ENCODE results near the gene SP4. TPM values are rescaled to one million over a fixed set of nuclear protein-coding genes. Genes with fewer than 3 reads are reported as not detected.

The SP4 gene
- total and polyA plus RNA-seq, 2 donors (not counting 3 experiments of a cell fraction or from before 2014, with no cell fraction given): 3.3 to 8.8 TPM

- H3K27me3 ChIP-seq (ENCODE audit: control insufficient read depth in 2 of 2, insufficient read depth in 2 of 2, low read length in 2 of 2): peaks cover 19 to 36% of the 10 kb centered on the region in 2 experiments
- H3K9ac ChIP-seq (replicated peaks; ENCODE audit: extremely low read depth, insufficient read depth, low read length): no peak overlapping the region
- dilution Hi-C loops (cut with MboI; ENCODE audit: extremely low pct_ligation_motif_present, low sequenced_read_pairs): no loop called here
- FAIRE-seq (no peak), DNase-seq (ENCODE audit: low read depth, low spot score) (no peak)
- ChIA-PET CTCF (interaction anchor here (1.5 kb wide), 1 partner anchor 13 kb away, joined by 3 read pairs; no protein-coding TSS in a partner anchor), POLR2A (no interaction called here)
- no peaks in the 10 kb centered on the region for H3K9me3 ChIP-seq (replicated peaks; ENCODE audit: control insufficient read depth, insufficient read depth, low read length)
- peaks cover 13% of the 10 kb centered on the region for H3K4me1 ChIP-seq (ENCODE audit: control insufficient read depth, extremely low read depth, insufficient read depth, low read length)
- no peaks in the 10 kb centered on the region for H4K20me1 ChIP-seq (replicated peaks; ENCODE audit: control insufficient read depth, extremely low read depth, insufficient read depth, low read length)
- no TSS peak for BruUV-seq (replicated peaks)
- H2AFZ ChIP-seq (ENCODE audit: low read depth, low read length): no peak overlapping the region
- no peaks in the 10 kb centered on the region for H3K79me2 ChIP-seq (ENCODE audit: control insufficient read depth, insufficient read depth, low read length)
- no peak overlapping the region for H3K4me3 ChIP-seq (replicated peaks in 1 of 3; ENCODE audit: insufficient read depth in 1 of 3, low read depth in 1 of 3, low read length in 3 of 3)
- no peak overlapping the region for H3K4me2 ChIP-seq (ENCODE audit: insufficient read depth, low read length)
- no peaks in the 10 kb centered on the region for H3K36me3 ChIP-seq (ENCODE audit: control insufficient read depth in 2 of 2, extremely low read depth in 1 of 2, insufficient read depth in 2 of 2, low read length in 2 of 2)
- no peak overlapping the region for H3K27ac ChIP-seq (ENCODE audit: insufficient read depth, low read depth, low read length)
- intact Hi-C loops (cut with micrococcal nuclease): loop anchor here (5.0 to 10.0 kb wide), 2 partner anchors 73 to 460 kb away; no protein-coding TSS in a partner anchor
- TF ChIP-seq POLR2AphosphoS5 (IDR thresholded peaks at IDR 0.05; ENCODE audit: insufficient read depth, low read depth, low read length) (no peak), GATA2 (IDR thresholded peaks at IDR 0.05; ENCODE audit: insufficient read depth, insufficient read length, low read depth, low read length) (no peak), MYC (IDR thresholded peaks at IDR 0.05; ENCODE audit: low read depth, low read length) (no peak), MAX (IDR thresholded peaks at IDR 0.05; ENCODE audit: insufficient read depth, insufficient read length) (no peak), FOS (IDR thresholded peaks at IDR 0.05; ENCODE audit: borderline replicate concordance, insufficient read depth, low read length) (no peak), JUN (IDR thresholded peaks at IDR 0.05; ENCODE audit: borderline replicate concordance, insufficient read depth, insufficient read length, low read depth) (no peak), POLR2A (IDR thresholded peaks at IDR 0.05; ENCODE audit: low read depth, low read length) (no peak), CTCF (IDR thresholded peaks at IDR 0.05; ENCODE audit: extremely low read depth in 1 of 2, insufficient read depth in 1 of 2, low read depth in 1 of 2, low read length in 2 of 2) (no peak), EZH2 (IDR thresholded peaks at IDR 0.05; ENCODE audit: borderline replicate concordance, low read depth, low read length, severe bottlenecking) (no peak)
- H3K9me1 ChIP-seq (replicated peaks; ENCODE audit: control insufficient read depth, extremely low read depth, insufficient read depth, low read length): no peaks in the 10 kb centered on the region
These were observed 116.8 kb downstream of the SP4 start for GRCh38 chr7:21544715-21545114.
